Stimulated activated CD4-positive, alpha-beta T cell treated with anti-CD3 and anti-CD28 coated beads, TNF-alpha, amount 100 ng/mL, for 48 hours (primary cell): ENCODE results near the gene PARP6.

Experiments used
- DNase-seq, 3 donors: peaks; one replicate each; pipeline ENCODE4 v3.0.0-alpha.2; 2020; ENCODE audit warnings: low read depth in 3 of 3

The PARP6 gene, protein sequence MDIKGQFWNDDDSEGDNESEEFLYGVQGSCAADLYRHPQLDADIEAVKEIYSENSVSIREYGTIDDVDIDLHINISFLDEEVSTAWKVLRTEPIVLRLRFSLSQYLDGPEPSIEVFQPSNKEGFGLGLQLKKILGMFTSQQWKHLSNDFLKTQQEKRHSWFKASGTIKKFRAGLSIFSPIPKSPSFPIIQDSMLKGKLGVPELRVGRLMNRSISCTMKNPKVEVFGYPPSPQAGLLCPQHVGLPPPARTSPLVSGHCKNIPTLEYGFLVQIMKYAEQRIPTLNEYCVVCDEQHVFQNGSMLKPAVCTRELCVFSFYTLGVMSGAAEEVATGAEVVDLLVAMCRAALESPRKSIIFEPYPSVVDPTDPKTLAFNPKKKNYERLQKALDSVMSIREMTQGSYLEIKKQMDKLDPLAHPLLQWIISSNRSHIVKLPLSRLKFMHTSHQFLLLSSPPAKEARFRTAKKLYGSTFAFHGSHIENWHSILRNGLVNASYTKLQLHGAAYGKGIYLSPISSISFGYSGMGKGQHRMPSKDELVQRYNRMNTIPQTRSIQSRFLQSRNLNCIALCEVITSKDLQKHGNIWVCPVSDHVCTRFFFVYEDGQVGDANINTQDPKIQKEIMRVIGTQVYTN

DNA sequence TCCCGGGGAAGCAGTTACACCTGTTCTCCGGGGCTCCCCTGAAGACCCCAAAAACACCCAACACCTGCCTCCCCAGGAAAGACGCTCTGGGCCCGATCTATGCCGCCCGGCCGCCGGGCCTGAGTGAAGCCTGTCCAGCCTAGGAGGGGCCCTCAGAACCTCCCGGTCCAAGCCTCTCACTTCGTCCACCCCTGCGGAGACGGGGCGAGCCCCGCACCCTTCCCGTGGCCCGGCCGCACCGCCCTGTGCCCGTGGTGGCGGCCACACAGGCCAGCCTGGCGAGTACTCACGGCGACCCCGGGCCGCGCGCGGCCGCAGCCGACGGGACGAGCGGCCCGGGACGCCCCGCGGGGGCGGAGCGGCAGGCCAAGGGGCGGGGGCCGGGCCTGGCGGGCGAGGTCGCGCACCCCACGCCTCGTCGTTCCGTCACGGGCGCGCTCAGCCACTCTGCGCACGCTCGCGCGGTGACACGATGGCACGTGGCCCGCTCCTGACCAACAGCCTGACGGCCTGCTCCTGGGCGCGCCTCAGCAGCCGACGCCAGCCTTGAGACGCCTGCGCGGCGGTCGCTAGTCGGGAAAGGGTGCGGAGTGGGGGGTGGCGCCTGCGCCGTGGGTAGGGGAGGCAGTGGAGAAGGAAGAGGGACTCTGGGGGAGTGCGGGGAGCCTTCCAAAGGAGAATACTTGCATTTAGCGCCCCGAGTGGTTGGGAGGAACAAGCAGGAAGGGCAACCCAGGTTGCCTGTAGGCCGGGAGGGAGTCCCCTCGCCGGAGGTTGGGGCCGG is at the start of gene PARP6:
Gene PARP6, minus strand, starts transcription at position 342 of the 784 bp plus-strand sequence. CDS start 5,077 bp downstream, outside the sequence.
- DNase-seq, result peak; percentile 96 to 99 (median 98)

DNA sequence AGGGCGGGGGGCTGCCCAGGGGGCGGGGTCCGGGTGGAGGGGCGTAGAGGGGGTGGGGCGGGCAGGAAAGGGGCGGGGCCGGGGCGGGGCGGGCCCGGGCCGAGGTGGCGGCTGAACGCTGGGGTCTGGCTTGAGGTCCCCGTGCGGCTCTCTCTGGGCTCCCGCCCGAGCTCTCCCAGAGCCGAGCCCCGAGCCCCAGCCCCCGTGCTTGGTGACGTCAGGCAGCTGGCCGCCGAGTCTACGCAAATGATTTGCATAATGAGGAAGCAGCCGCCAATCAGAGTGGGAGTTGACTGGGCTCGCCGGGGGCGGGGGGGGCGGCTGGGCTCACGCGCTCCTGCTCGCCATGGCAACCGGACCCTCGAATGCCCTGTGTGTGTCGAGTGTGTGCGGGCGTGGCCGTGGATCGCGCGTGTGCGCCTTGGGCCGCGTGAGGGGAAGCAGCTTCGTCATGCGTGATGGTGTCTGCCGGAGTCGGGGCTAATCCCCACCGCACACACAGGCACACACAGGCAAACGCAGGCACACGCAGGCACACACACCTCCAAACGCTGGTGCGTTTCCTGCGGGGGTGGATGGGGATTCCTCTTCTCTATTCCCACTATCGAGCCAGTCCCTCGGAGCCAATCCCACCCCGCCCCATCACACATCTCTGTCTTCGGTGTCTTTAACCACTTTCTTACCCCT is 47.8 kb upstream of the PARP6 start, which contains the start of gene CELF6:
Gene CELF6, minus strand, starts transcription at position 173 of the 687 bp plus-strand sequence. CDS start 283 bp downstream, outside the sequence.
- DNase-seq, result peak; percentile 33 to 60 (median 40)

DNA sequence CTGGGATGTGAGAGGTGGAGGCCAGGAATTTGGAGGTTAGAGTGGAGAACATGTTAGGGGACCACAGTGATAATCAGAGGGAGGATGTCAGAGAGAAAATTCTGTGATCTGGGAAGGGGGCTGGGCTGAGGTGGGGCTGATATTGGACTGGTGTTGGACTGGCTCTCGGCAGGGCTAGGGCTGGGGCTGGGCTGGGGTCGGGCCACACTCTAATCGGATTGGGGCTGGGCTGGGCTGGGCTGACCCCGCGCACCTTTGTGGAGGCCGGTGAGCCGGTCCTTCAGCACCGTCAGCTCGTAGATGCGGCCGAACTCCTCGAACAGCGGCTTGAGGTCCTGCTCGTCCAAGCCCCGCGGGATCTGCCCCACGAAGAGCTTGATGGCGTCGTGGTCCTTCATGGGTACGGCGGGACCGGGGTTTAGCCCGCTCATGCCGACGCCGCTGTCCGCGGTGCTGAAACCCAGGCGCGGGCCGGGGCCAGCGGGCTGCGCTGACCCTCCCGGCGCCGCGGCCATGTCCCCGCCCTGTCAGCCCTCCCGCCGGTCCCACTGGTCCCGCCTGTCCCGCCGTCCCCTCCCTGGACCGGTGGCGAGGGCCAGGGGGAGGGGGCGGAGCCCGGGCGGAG is 47.1 kb upstream of the PARP6 start:
- peak in 2 of 3 donors; percentile 20 to 36 for DNase-seq

DNA sequence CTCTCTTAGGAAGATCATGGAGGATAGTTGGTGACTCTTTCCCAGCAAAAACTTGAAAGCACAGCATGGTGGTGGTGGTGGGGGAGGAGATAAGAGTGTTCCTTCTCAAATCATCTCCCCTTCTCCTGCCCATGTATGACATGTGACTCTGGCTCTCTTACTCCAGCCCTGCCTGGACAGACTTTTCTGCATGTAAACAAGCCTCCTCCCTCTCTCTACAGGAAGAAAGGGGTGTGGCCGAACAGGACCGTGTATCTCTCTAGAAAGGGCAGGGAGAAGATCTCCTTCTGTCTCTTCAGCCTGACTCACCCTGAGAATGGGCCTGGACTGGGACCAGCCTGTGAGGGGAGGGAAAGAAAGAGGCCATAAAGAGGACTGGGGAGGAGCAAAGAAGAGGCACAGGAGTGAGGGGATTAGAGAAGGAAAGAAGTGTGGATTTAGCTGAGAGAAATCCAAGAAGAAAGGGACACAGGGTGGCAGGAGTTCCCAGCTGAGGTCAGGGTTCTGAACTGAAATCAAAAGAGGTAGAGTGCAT is 46.1 kb upstream of the PARP6 start:
- DNase-seq, result no peak

DNA sequence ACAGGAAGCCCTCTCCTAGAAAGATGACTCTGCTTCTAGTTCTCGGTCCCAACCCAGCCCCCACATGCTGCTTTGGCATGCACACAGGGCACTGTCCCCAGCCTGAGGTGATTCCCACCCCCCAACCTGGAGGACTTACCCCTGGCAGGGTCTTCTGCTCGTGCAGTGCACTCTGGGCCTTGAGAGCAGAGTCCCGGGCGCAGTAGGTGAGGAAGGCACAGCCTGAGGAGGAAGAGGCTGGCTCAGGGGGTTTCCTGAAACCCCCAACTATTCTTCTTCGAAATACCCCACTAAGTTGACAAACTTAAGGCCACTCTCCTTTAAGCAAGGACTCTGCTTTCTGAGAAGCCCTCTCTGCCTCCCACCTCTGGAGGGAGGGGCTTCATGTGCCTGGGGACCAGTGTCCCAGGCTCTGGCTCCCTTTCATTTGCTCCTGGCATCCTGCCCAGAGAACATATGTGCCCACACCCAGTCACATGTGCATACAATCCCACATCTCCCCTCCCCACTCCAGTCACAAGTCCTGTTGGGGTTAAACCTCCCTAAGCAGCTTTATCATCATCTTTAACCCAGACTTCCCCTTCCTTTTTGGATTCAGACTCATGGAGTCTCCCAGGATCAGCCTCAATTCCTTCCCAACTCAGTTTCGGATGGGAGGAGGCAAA is 43.5 kb upstream of the PARP6 start:
- no peak for DNase-seq

DNA sequence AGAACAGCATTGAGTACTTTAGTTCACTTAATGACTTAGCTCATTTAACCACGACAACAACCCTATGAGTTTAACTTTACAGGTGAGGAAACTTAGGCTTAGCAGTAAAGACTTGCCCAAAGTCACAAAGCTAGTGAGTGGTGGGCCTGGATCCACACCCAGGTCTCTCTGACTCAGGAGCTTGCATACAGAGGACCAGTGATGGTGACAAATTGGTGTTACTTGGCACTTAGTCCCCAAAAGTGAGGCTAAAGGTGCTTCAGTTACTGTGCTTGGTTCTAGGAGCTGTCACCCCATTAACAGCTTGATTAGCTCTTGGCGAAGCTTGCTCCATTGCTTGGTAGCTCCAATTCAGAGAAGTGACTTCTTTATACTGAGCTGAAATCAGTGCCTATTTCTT is 41.5 kb upstream of the PARP6 start:
- DNase-seq, result no peak

DNA sequence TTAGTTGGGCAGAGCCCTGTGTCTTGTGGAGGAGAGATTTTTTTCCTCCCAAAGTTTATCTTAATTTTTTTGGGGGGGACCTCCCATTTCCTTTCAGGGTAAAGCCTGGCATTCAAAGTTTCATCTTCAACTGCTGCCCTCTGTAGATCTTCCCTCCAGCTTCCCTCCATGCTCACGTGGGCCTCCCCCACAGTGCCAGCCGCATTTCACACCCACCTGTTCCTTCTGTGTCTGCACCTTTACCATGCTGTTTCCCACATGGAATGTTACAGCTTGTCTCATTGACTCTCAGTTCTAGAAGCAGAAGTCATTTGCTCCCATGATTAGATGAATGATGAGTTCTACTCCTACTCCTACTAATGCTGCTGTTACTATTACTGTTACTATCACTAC is 41.1 kb upstream of the PARP6 start:
- no peak for DNase-seq

DNA sequence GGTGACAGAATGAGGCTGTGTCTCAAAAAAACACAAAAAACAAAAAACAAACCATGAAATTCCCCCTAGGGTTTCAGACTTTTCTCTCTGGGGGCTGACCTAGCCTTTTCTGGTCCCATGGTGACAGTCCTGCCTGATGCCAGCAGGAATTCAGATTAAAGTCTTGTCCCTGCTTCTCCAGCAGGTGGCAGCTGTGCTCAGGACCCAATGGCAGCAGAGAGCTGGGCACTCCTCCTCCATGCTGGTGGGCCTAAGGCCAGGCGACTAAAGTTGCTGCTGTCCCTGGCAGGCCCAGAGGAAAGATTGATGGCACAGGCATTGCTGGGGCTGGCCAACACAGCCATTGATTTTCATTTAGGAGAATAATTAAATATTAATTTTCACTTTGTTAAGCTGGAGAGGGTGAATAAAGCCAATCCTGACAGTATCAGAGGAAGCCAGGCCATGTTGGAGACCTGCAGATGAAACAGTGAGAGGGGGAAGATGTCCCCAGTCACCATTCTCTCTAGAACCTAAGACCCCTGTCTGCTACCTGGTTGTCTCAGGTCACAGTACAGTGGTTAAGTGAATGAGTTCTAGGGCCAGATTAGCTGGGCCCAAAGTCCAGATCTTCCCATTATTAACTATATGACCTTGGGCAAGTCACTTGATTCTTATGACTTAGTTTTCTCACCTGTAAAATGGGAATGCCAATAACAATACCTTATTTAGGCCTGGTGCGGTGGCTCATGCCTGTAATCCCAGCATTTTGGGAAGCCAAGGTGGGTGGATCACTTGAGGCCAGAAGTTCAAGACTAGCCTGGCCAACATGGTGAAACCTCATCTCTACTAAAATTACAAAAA is 40.5 kb upstream of the PARP6 start:
- DNase-seq, result peak in 2 of 3 donors; percentile 38 to 46

DNA sequence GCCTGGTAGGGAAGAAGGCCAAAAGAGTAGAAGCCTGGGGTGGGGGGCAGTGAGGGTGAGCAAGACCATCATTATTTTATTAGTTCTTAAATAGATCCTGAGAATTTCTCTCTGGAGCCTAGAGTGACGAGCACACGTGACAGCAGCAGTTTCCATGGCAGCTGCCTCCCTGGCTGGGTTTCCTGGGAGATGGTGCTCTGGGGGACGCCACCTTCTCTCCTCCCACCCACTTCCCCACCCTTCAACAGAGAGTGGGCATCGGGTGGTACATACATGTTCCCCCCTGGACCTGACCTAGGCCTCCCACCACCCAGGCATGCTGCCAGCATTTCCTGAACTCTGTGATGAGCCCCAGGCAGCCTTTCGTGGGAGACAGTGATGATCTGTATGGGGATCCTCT is 34.7 kb upstream of the PARP6 start:
- no peak for DNase-seq

DNA sequence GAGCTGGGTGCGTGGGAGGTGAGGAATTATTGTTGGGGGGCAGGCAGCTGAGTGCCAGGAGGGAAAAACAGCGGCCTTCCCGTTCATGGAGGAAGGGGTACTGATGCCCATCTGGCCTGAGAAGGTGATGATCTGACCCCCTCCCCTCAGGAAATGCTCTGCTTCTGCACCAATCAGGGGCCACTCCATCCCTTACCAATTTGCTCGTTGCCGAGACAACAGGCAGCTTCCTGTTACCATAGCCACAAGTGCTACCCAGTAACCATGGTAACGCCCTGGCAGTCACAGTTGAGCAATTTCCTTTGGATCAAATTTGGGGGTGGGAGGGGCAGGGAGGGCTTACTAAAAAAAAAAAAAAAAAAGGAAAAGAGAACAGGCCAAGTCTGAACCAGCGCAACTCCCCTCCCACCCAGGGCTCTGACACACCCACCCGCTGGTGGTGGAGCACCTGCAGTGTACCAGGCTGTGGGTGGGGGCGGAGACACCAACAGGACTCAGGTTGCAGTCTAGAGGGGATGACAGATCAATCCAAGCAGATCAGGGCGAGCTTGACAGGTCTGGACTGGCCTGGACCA is 33.9 kb upstream of the PARP6 start:
- DNase-seq, result no peak

DNA sequence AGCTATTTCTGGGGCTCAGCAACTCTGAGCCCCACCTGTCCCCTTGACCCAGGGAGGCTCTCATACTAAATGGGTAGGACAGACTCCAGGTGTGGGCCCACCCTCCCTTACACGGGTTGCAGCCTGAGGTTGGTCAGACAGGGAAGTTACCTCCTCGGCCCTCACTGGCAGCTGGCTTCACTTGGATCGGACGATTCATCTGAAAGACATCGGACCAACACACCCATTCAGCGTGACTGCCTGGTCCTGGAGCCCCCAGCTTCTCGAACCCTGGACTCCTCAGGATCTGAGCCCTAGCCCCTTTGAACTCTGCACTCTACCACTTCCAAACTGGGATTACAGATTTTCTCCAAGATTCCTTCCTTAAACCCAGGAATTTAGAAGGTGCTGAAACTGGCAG is 32.2 kb upstream of the PARP6 start:
- DNase-seq, result no peak

DNA sequence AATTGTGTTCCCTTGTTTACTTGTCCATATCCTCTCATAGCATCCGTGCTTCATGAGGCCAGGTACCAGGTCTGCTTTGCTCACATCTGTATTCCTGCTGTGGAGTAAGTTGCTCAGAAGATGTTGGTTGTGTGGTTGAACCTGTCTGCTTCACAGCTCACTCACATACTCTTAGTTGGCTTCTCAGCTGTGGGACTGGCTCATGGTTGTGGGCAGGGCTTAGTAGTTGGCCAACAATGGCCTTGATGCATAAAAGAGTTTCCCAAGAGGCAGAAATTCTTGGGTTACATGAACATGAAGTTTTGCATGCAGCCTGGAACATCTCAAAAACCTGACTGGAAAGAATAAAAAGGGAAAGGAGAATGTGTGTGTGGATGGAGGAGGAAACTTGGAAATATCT is 30.6 kb upstream of the PARP6 start:
- no peak for DNase-seq

DNA sequence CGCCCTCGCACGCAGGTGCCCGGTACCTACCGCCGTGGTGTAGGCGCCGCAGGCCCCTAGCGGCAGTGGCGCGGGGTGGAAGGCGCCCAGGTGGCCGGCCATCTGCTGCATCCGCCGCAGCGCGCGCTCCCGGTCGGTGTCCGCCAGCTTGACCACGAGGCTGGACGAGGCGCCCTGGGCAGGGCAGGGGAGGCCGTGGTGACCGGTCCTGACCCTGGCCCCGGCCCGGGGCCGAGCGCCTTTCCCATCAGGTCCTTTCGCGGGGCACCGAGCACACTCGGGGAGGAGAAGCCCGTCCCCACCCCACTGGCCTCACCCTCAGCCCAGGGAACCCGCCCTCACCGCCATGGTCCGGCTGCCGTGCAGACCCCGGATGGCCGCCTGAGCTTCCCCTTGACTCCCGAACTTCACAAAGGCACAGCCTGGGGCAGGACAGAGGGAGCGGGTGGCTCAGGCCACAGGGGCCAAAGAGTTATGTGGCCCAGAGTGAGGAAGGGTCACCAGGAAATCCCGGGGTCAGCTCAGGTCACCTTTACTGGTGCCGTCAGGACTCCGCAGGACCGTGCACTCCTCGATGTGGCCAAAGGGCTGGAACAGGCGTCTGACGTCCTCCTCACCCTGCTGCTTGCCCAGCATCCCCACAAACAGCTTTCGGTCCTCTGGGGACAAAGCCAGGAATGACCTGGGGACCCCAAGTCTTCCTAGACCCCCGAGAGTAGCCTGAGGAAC is 17.4 kb upstream of the PARP6 start:
- no peak for DNase-seq

DNA sequence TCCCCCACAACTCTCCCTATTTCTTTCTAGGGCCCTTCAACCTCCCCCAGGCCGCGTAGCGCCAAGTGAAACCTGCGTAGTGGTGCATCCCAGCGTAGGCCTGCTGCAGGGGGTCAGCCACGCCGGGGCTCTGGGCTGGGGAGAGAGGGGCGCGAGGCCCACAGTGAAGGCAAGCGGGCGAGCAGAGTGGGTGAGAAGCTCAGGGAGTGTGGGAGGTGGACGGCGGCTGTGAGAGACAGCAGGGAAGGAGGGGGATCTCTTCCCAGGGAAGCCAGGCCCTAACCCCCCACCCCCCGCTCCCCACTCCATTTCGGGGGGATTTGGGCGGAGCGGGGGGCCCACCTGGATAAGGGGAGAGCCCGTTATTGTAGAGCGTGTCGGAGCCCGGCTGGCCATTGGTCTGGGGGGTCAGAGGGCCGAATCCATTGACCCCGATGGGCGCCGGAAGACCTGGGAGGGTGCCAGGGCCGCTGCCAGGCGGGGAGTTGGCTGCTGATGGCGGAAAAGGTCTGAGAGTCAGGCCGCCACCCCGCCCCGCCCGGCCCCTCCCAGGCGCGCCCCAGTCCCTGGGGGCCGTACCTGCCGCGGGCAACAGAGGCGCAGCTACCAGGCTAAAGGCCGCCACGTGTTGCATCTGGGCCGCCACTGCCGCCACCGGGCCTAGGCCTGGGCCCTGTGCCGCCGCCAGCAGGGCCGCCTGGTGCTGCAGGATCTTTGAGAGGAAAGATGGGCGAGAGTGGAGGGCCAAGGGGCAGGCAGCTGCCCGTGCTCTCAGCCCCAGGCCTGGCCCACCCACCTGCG is 16.6 kb upstream of the PARP6 start:
- no peak for DNase-seq

DNA sequence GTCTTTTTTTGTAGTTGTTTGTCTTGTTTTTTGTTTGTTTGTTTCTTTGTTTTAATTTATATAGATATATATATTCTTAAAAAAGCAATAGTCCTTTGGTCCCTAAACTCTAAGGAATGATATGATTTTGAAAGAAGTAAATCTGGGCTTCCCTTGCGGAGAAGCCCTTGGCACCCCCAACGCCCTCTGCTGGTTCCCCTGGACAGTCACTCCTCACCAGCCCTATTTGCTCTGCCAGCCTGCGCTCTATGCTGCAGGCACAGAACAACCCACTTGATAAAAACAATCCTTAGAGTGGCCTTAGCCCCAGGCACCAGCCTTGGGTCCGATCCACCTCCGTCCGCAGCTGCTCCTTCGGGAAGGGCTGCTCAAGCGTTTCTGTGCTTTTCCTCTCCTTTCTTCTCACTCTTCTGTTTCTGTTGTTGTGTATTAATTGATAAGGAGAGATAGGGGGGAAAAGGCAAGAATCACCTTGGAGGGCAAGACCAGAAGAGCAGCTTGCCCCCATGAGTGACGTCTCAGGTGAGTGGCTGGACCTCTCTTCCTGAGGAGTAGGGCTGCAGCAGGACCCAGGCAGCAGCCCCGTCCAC is 13.7 kb upstream of the PARP6 start:
- no peak for DNase-seq

DNA sequence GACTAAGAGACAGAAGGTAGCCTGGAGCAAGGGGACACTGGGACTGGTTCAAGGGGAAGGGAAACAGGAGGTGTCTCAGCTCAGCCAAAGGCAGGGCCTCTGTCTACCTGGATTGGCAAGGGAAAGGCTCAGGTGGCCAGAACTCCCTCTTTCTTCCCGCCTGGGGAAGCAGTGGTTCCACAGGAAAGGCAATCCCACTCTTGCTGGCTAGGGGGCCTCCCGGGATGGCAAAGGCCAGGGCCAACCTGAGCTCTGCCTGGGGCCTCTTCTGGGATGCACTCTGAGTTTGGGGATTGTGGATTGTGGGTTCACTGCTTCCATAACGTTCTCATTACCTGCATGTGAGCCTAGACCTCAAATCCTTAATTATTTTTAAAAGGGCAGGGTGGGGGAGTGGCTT is 13.0 kb upstream of the PARP6 start:
- no peak for DNase-seq

DNA sequence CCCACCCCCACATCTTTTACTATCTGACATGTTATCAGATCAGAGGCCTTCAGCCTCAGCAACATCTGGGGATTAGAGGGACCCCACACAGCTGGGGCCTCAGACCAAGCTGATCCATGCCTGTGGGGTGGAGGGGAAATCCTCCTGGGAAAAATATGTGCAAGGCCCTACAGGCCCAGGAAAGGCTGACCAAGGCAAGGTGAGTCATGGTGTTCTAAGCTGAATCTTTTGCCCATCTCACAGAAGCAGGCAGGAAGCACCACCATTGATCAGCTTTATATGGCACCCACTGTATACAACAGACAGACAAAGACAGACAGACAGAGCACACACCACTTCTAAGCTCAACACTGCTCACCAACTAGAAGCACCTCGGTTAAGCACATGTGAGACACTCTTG is 12.4 kb upstream of the PARP6 start:
- DNase-seq, result no peak
